HG03378 (cell line): ENCODE measurements around the gene TVP23C.
"Not testable (repeated sequence)": the region's sequence is repeated elsewhere in the genome, so short reads cannot be mapped to it uniquely, and the experiment has no call there.

Source experiments
- ATAC-seq: cut with Tn5 transposase; IDR thresholded peaks from one replicate; pipeline ENCODE4 v1.9.1; 2021; ENCODE audit warnings: mild to moderate bottlenecking, moderate library complexity; ENCODE audit not compliant: unreplicated experiment

Gene TVP23C

DNA sequence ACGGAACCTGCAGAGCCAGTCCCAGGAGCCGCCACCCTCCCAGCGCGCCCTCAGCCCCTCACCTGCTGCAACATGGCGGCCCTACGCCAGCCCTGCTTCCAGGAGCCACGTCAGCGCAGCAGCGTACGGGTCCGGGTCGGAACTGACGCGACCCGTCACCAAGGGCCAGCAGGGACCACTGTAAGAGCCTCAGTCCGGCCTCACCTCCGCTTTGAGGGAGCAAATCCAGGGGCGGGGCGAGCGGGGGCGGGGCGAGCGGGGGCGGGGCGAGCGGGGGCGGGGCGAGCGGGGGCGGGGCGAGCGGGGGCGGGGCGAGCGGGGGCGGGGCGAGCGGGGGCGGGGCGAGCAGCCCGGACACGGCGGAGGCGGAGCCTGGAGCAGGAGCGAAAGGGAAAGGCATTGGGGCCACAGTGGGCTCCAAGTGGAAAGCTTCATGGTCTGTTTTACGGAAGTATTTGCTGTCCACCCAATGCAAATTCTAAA lies at the start of gene TVP23C:
Gene TVP23C, minus strand, starts transcription at position 109 of the 483 bp plus-strand sequence. Its CDS starts 35 bp downstream, at position 74.
- peak; percentile 70 for ATAC-seq

DNA sequence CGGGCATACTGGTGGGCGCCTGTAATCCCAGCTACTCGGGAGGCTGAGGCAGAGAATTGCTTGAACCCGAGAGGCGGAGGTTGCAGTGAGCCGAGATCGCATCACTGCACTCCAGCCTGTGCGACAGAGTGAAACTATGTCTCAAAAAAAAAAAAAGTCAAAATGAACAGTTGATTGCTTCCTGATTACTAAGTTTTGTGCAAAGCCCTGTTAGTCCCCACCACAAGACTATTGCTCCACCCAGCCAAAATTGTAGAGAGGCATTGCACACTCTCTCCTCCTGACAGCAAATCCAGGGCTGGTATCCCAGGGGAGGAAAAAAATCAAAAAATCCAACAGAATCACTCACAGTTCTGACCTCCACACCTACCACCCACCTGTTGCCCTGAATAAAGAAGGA lies 29.7 kb upstream of the TVP23C start:
- not testable (repeated sequence) for ATAC-seq

DNA sequence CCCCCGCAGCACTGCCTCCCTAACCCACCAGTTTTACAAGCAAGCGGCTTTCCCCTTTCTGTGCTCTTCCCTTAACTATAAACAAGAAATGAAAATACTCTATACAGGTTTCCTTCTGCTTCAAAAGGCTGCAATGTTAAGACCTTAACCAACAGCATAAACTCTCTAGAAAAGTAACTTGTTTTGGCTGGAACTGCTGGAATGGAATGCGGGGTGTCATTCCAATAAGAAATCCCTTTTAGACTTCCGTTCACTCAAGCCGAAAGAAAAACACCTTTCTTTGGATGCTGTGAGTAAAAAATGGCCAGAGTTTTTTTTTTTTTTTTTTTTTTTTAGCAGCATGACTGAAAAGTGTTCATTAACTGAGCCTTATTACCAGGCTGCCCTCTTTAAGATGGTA lies 28.7 kb upstream of the TVP23C start:
- ATAC-seq: not testable (repeated sequence)

DNA sequence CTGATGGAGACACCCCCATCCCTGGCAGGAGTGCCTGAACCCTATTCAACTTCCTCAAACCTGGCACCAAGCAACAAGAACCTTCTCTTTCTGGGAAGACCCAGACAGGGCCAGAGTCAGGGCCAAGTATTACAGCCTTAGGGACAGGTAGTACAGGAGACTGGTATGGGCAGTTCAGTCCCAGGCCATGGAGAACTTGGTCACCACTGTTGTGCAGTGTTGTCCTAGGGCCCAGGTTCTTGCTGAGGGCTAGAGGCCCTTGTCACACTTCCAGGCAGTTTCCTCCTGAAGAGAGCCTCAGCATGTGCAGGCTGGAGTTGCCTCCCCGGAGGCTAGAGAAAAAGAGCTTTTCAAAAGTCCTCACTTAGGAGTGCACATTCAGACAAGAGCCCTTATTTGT lies 27.6 kb upstream of the TVP23C start:
- not testable (repeated sequence) for ATAC-seq

DNA sequence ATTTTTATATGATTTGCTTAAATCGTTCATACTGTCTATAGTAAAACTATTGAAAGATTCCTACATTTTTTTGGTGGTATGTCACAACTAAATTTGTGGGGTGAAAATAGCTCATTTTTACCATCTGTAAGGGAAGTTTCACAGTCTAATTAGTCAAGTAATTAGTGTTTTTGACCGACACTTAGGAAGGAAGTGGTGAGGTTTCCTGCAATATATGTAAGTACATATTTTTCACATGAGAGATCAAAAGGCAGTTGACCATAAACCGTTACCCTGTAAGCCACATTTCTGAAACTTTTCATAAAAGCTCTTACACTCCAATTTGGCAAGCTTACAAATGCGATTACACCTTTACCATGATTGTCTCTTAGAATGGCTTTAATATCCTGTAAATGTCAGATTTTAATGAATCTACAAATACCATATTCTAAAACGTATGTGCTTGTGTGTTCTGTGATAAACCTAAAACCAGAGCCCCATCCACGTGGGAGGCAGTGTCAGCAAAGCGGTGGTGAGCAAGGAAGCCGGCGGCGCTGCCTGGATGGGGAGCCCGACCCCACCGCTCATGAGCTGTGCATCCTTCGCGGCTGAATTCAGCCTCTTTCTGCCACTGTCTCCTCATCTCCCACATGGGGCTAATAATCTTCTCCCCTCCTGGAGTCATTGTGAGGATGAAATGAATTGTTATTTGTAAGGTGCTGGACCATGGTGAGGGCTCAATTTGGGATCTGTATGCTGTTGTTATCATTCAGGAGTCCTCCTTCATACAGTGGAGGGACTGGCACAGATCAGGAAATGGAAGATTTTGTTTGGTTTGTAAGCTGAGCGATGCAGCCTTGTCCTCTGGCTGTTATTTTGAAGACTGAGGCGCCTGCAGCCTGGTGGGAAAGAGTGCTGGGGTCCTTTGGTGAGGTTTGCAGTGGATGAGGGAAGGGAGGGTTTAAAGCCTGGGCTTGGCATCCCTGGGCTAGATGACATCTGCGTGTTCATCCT lies 26.6 kb upstream of the TVP23C start:
- ATAC-seq: peak; percentile 62

DNA sequence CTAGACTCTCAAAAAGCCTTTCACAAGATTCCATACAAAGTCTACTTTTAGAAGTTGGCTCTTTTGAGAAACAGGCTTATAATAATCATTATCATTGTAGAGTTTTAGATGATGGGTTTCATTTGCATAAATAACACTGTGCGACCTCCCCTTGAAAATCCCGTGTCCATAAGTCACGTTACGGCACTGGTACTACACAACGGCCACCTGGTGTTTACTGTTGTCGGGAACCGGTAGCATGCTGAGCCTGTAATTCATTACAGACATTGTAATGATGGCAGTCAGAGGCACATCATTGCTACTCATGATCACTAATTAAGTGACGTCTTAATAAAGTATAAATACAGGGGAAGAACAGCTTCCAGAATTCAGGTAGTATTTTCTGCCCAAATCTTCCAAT lies 24.7 kb upstream of the TVP23C start:
- ATAC-seq: not testable (repeated sequence)

DNA sequence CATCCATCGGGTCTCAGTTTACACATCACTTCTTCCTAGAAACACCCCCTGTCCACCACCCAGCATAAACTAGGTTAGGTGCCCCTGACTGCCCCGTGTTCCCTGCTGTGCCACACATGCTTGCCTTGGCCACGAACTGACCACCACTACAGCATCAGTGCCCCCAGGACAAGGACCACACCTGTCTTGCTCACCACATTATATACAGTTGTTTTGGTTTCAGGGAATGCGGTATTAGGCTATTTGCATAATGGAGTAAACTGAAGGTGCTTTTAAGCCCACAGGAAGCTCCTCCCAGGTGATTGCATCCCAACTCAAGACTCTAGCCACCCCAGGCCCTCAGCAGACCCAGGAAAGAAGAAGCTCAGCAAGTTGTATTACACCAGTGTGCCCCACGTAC lies 20.0 kb upstream of the TVP23C start:
- ATAC-seq: not testable (repeated sequence)

DNA sequence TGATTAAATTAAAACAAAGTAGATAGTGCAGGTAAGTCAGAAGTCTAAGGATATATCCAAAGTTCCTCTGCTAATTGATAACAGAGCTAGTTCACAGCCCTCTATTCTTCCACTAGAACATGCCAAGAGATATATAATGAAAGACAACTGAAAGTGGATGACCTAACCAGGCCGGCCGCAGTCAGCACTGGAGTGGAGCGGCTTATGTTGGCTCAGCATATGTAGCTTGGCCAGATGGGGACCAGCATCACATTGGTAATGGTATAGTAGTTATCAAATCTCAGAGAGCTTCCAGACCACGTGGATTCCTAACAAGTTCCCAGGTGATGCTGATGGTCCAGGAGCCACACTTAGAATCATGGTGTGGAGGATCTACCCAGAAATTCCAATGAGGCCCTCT lies 18.2 kb upstream of the TVP23C start:
- ATAC-seq: not testable (repeated sequence)

DNA sequence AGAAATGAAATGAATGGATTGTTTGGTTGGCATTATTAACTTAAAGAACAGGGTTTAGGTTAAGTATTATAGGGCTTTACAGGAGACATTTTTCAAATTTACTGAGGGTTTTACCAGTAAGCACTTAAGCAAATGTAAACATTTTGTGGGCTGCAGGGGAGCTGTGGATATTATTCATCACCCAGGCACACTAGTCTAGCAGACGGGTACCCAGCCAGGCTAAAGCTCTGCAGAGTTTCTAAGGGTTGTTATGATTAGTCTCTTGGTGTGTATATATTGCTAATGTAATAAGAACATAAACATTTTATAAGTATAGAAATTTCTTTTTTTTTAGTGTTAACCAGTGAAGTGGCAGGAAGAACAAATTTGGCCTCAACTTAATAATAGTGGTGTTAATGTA lies 13.6 kb upstream of the TVP23C start:
- not testable (repeated sequence) for ATAC-seq

DNA sequence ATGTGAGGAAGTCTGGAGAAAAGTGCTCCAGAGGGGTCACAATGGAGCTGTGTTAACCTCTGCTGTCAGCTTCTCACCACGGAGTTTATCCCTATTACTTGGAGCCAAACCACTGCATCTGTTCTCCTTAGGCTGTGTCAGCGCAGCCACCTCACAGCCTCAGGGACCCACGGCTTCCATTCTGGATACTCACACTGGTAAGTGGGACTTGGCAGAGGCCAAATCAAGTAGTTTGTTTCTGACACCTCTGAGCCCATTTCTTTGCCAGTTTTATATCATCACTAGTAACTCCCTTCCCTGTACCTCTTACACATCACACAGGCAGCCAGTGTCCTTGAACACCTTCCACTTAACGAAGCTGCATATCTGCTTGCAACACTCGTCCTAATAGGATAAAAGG lies 11.4 kb upstream of the TVP23C start:
- not testable (repeated sequence) for ATAC-seq

DNA sequence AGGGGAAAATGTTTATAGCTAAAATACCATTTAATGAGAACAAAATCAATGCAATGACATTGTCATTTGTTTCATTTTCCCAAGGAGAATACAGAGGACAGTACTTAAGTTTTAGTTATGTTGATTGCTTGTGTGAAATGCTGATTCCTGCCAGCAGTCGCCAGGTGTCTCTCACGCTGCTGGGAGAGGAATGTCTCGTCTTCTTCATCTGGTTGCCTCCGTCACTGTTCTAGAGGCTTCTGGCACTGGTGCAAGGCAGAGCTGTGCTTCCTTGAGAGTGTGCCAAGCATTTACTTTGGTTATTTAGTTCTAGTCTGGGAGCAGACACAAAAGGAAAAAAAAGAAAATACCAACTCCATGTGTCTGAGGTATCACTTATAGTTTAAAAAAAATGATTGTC lies 10.6 kb upstream of the TVP23C start:
- not testable (repeated sequence) for ATAC-seq

DNA sequence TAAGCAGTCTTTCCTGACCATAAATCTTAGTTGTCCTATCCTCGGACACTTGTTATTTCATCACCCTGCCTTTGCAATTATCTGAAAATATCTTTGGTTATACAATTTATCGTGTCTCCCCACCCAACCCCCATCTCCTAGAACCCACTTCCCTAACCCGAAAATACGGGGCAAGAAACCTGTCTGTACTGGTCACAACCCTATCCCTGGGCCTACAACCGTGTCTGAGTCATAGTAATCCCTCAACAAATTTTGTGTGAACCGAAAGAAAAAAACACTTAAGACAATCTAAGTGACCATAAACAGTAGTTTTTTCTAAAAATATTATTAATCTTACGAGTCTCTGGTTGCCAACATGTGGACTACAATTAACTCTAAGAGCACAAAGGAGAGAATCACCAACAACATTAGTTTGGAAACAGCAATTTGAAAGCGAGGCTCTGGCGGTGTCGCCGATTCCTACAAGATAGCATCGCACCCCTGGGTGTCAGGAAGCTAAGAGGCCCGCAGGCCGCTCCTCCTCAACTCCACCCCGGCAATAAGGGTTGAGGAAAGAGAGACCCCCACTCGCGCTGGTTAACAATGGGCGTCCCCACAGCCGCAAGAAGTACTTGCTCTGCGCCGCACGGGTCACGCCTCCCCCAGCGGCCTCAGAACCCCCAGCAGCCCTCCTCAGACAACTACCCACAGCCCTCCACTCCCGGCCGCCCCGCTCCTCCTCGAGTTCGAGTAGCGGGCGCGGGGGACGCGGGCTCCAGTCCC lies 489 bp downstream of the TVP23C start:
- ATAC-seq: peak; percentile 18

DNA sequence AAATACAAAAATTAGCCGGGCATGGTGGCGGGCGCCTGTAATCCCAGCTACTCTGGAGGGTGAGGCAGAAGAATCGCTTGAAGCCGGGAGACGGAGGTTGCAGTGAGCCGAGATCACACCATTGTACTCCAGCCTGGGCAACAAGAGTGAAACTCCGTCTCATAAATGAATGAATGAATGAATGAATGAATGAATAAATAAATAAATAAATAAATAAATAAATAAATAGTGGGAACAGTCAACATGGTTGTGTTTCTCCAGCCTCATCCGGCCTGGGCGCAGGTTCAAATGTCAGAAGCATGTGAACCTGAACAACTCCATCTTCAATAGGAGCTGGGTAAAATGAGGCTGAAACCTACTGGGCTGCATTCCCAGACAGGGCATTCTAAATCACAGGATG lies 1.8 kb downstream of the TVP23C start:
- not testable (repeated sequence) for ATAC-seq

DNA sequence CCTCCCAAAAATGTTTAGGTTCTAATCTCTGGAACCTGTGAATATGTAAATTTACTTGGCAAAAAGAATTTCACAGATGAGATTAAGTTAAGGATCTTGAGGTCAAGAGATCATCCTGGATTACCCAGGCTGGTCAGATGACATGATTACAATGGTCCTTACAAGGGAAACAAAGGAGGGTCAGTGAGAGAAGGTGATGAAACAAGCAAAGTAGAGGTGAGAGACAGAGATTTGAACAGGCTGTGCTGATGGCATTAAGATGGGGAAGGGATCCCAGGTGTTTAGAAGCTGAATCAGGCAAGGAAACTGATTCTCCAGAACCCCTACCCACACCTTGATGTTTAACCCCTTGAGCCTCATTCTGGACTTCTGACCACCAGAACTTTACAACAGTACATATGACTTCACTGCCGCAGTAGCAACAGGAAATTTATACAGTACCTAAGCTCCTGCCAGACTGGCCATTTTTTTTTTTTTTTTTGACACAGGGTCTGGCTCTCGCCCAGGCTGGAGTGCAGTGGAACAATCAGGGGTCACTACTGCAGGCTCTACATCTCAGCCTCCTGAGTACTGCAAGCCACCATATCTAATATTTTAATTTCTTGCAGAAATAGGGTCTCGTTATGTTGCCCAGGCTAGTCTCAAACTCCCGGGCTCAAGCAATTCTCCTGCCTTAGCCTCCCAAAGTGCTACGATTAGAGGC lies 4.7 kb downstream of the TVP23C start:
- ATAC-seq: not testable (repeated sequence)

DNA sequence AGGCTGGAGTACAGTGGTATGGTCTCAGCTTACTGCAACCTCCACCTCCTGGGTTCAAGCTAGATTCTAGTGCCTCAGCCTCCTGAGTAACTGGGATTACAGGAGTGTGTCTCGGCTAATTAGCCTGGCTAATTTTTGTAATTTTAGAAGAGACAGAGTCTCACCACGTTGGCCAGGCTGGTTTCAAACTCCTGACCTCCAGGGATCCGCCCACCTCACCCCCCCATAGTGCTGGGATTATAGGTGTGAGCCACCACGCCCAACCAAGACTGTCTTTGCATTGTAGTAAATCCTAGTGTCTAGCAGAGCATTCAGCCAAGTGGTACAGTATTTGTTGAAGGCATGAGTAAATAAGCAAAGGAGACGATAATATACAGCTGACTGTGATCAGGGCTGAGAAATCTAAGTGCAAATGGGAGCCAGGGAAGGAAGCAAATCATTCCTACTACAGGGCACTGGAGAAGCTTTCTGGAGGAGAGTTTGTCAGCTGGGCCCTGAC lies 5.9 kb downstream of the TVP23C start:
- not testable (repeated sequence) for ATAC-seq

DNA sequence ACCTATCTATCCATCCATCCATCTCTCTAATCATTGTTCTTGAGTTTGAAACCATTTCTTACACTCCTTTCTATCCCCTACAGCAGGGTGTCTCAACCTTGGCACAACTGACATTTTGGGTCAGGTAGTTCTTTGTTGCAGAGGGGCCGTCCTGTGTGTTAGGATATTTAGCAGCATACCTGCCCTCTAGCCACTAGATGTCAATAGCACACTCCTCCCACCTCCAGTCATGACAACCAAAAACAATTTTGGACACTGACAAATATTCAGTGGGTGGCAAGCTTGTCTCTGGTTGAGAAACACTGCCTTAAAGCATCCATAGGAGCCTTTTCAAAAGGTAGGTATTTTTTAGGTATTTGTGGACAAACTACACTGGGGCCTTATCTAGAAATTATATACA lies 10.4 kb downstream of the TVP23C start:
- not testable (repeated sequence) for ATAC-seq

DNA sequence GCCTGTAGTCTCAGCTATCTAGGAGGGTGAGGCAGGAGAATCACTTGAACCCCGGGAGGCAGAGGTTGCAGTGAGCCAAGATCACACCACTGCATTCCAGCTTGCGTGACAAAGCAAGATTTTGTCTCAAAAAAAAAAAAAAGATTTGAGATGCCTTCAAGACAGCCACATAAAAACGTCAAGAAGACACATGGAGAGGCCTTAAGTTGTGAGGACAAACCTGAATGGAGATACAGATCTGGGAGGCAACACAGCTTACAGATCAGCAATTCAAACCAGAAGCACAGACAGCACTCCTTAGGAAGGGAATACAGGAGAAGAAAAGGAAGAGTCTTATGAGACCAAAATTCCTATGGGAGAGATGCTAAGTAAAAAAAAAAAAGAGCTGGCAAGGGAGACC lies 13.7 kb downstream of the TVP23C start:
- not testable (repeated sequence) for ATAC-seq

DNA sequence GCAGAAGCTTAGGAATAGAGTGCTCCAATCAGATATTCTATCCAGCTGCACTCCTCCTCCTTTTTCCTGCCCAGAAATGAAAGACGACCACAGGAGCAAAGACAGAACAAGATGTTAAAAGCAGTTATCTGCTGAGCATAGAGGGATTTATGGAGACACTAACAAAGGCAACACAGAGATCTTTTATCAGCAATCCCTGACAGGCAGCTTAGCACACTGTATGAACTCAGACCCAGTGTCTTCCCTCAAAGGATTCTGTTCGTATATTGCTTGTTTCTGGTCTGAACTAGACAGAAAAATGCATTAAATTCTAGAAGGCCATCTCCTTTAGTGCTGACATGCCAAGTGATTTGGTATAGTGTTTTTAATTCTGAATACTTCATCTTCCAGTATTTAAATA lies 16.7 kb downstream of the TVP23C start:
- ATAC-seq: not testable (repeated sequence)

DNA sequence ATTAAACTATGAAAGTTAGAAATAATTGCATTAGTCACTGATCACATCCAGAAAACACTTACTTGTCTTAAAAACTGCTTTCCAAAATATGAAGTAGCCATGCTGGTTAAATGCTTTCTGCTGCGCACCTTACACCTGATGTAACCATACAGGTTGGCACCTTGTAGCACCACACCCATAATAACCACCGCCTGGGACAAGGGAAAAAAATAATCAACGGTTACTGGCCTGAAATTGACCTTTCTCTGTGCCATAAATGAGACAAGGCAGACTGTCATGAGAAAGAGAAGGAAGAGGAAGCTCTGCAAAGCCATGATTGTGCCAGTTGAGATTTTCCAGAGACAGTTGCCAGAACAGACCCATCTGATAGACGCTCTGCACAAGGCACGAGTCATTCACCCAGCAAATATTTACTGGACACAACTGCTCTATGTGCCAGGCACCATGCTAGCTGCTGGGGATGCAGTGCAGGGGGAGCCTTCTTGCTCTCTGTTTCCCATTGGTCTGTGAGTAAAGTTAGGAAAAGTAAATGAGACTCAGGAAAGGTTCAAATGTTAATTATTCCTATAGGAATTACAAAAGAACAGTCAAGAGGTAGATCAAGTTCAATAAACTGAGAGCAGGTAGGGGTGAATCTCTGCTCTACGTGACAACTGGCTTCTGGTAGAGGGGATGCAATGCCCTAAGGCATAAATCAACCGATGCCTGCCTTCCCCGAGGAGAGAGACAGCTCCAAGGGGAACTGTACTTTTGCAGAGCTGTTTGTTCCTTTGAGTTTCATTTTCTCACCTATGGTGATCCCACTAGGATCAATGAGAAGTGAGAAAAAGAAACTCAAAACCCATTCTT lies 22.7 kb downstream of the TVP23C start:
- not testable (repeated sequence) for ATAC-seq

DNA sequence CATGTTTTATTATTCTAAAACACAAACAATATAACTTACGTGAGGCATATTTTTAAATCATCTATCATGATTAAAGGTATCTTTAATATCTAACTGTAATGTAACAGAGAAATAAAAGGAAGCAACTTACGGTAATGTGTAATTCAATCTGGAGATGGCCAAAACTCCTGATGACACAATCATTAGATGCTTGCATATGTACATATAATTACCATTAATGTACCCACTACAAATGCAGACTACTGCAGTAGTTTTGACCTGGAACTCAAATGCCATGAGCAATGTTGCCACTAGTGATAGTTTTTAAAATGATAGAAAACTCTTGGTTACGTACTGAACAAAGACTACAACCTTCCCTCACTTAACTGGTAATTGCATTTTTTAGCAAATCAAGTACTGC lies 30.2 kb downstream of the TVP23C start:
- ATAC-seq: not testable (repeated sequence)
